Breast epithelium (tissue), 4 donors: ENCODE measurements around the gene LIPI. TPM values are rescaled to one million over a fixed set of nuclear protein-coding genes. Genes with fewer than 3 reads are reported as not detected.

Experiments used
- DNase-seq, 2 donors: peaks; one replicate each; pipeline ENCODE4 v3.0.0-alpha.2; 2019; ENCODE audit warnings: low spot score in 2 of 2
- H3K27ac ChIP-seq, 2 donors: fragments of 200-600 bp; sonication (generic) in 1 of 2; one replicate each; pipeline ENCODE4 v1.5.1; 2016 to 2019; ENCODE audit warnings: mild to moderate bottlenecking in 1 of 2
- H3K27me3 ChIP-seq, 2 donors: fragments of 200-600 bp; sonication (generic) in 1 of 2; one replicate each; pipeline versions ENCODE4 v1.5.1 to v1.6.0; 2017 to 2019; ENCODE audit warnings: control low read depth in 1 of 2, mild to moderate bottlenecking in 1 of 2
- H3K36me3 ChIP-seq: fragments of 200-600 bp; one replicate; pipeline ENCODE4 v1.5.1; 2019
- H3K4me1 ChIP-seq, 2 donors: fragments of 200-600 bp; sonication (generic); one replicate each; pipeline ENCODE4 v1.5.1; 2016 to 2019; ENCODE audit warnings: control low read depth in 1 of 2
- H3K4me3 ChIP-seq, 3 donors: fragments of 200-600 bp; sonication (generic); 1 replicate in 2 of 3; 2 replicates in 1 of 3; pipeline ENCODE4 v1.5.1; 2016 to 2019; ENCODE audit warnings: mild to moderate bottlenecking in 3 of 3, moderate library complexity in 2 of 3
- H3K9me3 ChIP-seq, 2 donors: fragments of 200-600 bp; sonication (generic) in 1 of 2; one replicate each; pipeline ENCODE4 v1.5.1; 2016 to 2019; ENCODE audit warnings: control low read depth in 1 of 2
- POLR2A ChIP-seq: fragments of 450-650 bp; IDR thresholded peaks from one replicate; pipeline ENCODE4 v1.6.1; 2016; ENCODE audit warnings: antibody characterized with exemption, mild to moderate bottlenecking, moderate library complexity
- POLR2AphosphoS5 ChIP-seq, 3 donors: sonication (generic); formaldehyde crosslinking; IDR thresholded peaks; one replicate each; pipeline ENCODE4 v1.6.1; 2017; ENCODE audit warnings: antibody characterized with exemption in 3 of 3
- intact Hi-C: fragments of 100-400 bp; cut with DNase I; formaldehyde crosslinking; loops from one replicate; pipeline ENCODE4 v1.15.1; 2023; ENCODE audit warnings: low total_unique reads
- total RNA-seq, 3 donors: library from RNA; depleted of rRNA; stranded (reverse); fragments of >200 nt; gene quantifications; one replicate each; pipeline ENCODE4 v1.1.0, GENCODE V29; 2016
- TF ChIP-seq, protein P1 (sequence below), 3 donors: fragments of 450-650 bp; IDR thresholded peaks; one replicate each; pipeline ENCODE4 v1.5.1; 2016 to 2017; ENCODE audit warnings: antibody characterized with exemption in 3 of 3, mild to moderate bottlenecking in 3 of 3, moderate library complexity in 3 of 3

The LIPI gene
- total RNA-seq, 3 donors from 2014 or later, result not detected

DNA sequence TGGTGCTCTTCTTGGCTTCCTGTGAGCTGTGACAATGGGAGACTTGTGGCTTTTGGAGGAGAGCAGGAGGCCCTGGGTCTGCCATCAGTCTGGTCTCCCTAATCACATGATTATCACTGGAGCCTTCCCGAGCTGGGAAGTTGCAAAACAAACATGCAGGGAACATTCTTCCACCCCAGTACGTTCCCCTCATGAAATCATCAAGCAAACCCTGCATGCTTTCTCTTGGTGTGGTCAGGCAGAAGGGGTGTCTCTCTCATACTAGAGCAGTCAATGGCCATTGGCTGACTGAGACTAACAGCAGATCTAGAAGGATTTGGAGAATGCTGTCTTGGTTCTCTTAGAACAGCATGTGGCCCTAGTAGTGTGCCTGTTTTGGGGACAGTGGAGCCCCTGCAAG lies 111.2 kb downstream of the LIPI start:
- Histone ChIP-seq H3K4me1 (no peaks in the 10 kb centered on the region), H3K27ac (no peak overlapping the region), H3K36me3 (no peaks in the 10 kb centered on the region), H3K4me3 (no peak overlapping the region), H3K9me3 (no peaks in the 10 kb centered on the region), H3K27me3 (no peaks in the 10 kb centered on the region)
- TF ChIP-seq POLR2AphosphoS5 (IDR thresholded peaks at IDR 0.05) (no peak), POLR2A (no peak)
- TF ChIP-seq, protein P1, sequence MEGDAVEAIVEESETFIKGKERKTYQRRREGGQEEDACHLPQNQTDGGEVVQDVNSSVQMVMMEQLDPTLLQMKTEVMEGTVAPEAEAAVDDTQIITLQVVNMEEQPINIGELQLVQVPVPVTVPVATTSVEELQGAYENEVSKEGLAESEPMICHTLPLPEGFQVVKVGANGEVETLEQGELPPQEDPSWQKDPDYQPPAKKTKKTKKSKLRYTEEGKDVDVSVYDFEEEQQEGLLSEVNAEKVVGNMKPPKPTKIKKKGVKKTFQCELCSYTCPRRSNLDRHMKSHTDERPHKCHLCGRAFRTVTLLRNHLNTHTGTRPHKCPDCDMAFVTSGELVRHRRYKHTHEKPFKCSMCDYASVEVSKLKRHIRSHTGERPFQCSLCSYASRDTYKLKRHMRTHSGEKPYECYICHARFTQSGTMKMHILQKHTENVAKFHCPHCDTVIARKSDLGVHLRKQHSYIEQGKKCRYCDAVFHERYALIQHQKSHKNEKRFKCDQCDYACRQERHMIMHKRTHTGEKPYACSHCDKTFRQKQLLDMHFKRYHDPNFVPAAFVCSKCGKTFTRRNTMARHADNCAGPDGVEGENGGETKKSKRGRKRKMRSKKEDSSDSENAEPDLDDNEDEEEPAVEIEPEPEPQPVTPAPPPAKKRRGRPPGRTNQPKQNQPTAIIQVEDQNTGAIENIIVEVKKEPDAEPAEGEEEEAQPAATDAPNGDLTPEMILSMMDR (IDR thresholded peaks at IDR 0.05), result no peak
- no peak for DNase-seq
- intact Hi-C loops, result no loop called here

DNA sequence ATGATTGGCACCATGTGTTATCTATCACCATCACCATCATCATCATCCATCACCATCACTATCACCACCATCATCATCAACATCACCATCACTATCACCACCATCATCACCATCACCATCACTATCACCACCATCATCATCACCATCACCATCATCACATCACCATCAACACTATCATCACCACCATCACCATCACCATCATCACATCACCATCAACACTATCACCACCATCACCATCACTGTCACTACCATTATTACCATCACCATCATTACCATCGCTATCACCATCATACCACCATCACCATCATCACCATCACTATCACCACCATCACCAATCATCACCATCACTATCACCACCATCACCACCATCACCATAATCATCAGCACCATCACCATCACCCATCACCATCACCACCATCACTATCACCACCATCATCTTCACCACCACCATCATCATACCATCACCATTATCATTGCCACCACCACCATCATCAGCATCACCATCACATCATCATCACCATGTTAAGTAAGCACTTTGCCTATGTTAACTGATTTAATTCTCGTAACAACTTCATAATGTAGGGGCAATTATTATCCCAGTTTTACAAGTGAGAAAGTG lies 112.8 kb downstream of the LIPI start:
- intact Hi-C loops, result no loop called here
- no peak overlapping the region for H3K27ac ChIP-seq
- TF ChIP-seq, protein P1 (IDR thresholded peaks at IDR 0.05), result no peak
- TF ChIP-seq POLR2AphosphoS5 (IDR thresholded peaks at IDR 0.05) (no peak), POLR2A (no peak)

GRCh38 chr21:14096577-14096976 lies 114.2 kb downstream of the LIPI start:
- intact Hi-C loops, result no loop called here
- Histone ChIP-seq H3K36me3 (no peaks in the 10 kb centered on the region), H3K4me3 (no peak overlapping the region), H3K27ac (no peak overlapping the region), H3K4me1 (no peaks in the 10 kb centered on the region), H3K9me3 (no peaks in the 10 kb centered on the region), H3K27me3 (no peaks in the 10 kb centered on the region)
- TF ChIP-seq, protein P1 (IDR thresholded peaks at IDR 0.05), result no peak
- no peak for TF ChIP-seq POLR2AphosphoS5 (IDR thresholded peaks at IDR 0.05)
- TF ChIP-seq POLR2A, result no peak
- DNase-seq, result no peak

More for the DNA sequence above, 112.8 kb downstream of the LIPI start:
- DNase-seq, result no peak
- Histone ChIP-seq H3K4me1 (no peaks in the 10 kb centered on the region), H3K9me3 (no peaks in the 10 kb centered on the region), H3K36me3 (no peaks in the 10 kb centered on the region), H3K4me3 (no peak overlapping the region), H3K27me3 (no peaks in the 10 kb centered on the region)

GRCh38 chr21:14096172-14096571 lies 114.6 kb downstream of the LIPI start:
- no peak overlapping the region for H3K4me3 ChIP-seq
- no peak for TF ChIP-seq POLR2AphosphoS5 (IDR thresholded peaks at IDR 0.05)
- no peak for TF ChIP-seq POLR2A
- TF ChIP-seq, protein P1 (IDR thresholded peaks at IDR 0.05), result no peak
- H3K36me3 ChIP-seq, result no peaks in the 10 kb centered on the region
- H3K9me3 ChIP-seq, result no peaks in the 10 kb centered on the region
- H3K27ac ChIP-seq, result no peak overlapping the region
- intact Hi-C loops, result no loop called here
- no peaks in the 10 kb centered on the region for H3K27me3 ChIP-seq
- H3K4me1 ChIP-seq, result no peaks in the 10 kb centered on the region
- DNase-seq, result no peak

GRCh38 chr21:14095056-14095455 lies 115.7 kb downstream of the LIPI start:
- no peak for TF ChIP-seq POLR2AphosphoS5 (IDR thresholded peaks at IDR 0.05)
- TF ChIP-seq, protein P1 (IDR thresholded peaks at IDR 0.05), result no peak
- TF ChIP-seq POLR2A, result no peak
- Histone ChIP-seq H3K27ac (no peak overlapping the region), H3K36me3 (no peaks in the 10 kb centered on the region), H3K4me1 (no peaks in the 10 kb centered on the region), H3K27me3 (no peaks in the 10 kb centered on the region), H3K4me3 (no peak overlapping the region), H3K9me3 (no peaks in the 10 kb centered on the region)
- DNase-seq, result no peak
- intact Hi-C loops, result no loop called here
